AG10803 (cell line): ENCODE results near the gene IMPG2.
"Not testable (repeated sequence)": the region's sequence is repeated elsewhere in the genome, so short reads cannot be mapped to it uniquely, and the experiment has no call there.

ENCODE experiments used
- DNase-seq: peaks from one replicate; pipeline ENCODE4 v3.0.0; 2010; ENCODE audit warnings: low read depth
- H3K4me3 ChIP-seq: 2 replicates; pipeline ENCODE4 v1.5.1; 2011; ENCODE audit warnings: mild to moderate bottlenecking, low read length, control low read depth
- TF ChIP-seq, protein P1 (sequence below): conservative IDR thresholded peaks from 2 replicates; pipeline ENCODE4 v1.5.1; 2011; ENCODE audit warnings: mild to moderate bottlenecking, low read length, control low read depth, inconsistent platforms

Gene IMPG2

GRCh38 chr3:101319531-101319930 lies 844 bp downstream of the IMPG2 start:
- TF ChIP-seq, protein P1, sequence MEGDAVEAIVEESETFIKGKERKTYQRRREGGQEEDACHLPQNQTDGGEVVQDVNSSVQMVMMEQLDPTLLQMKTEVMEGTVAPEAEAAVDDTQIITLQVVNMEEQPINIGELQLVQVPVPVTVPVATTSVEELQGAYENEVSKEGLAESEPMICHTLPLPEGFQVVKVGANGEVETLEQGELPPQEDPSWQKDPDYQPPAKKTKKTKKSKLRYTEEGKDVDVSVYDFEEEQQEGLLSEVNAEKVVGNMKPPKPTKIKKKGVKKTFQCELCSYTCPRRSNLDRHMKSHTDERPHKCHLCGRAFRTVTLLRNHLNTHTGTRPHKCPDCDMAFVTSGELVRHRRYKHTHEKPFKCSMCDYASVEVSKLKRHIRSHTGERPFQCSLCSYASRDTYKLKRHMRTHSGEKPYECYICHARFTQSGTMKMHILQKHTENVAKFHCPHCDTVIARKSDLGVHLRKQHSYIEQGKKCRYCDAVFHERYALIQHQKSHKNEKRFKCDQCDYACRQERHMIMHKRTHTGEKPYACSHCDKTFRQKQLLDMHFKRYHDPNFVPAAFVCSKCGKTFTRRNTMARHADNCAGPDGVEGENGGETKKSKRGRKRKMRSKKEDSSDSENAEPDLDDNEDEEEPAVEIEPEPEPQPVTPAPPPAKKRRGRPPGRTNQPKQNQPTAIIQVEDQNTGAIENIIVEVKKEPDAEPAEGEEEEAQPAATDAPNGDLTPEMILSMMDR, result no peak
- H3K4me3 ChIP-seq, result no peak overlapping the region
- no peak for DNase-seq

DNA sequence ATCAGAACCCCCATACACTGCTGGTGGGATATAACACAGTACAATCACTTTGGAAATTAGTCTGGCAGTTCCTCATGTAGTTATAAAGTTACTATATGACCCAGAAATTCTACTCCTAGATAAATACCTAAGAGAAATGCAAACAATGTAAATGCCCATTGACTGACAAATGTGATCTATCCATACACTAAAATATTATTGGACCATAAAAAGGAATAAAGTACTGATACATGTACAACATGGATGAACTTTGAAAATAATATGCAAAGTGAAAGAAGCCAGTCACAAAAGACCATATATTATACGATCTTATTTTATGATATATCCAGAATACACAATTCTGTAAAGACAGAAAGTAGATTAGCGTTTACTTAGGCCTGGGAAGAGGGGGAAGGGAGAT lies 7.8 kb downstream of the IMPG2 start:
- TF ChIP-seq, protein P1, result no peak

GRCh38 chr3:101311676-101312075 lies 8.7 kb downstream of the IMPG2 start:
- DNase-seq, result no peak
- no peak overlapping the region for H3K4me3 ChIP-seq
- TF ChIP-seq, protein P1, result no peak

More for the DNA sequence above, 7.8 kb downstream of the IMPG2 start:
- H3K4me3 ChIP-seq, result no peak overlapping the region
- DNase-seq, result no peak

DNA sequence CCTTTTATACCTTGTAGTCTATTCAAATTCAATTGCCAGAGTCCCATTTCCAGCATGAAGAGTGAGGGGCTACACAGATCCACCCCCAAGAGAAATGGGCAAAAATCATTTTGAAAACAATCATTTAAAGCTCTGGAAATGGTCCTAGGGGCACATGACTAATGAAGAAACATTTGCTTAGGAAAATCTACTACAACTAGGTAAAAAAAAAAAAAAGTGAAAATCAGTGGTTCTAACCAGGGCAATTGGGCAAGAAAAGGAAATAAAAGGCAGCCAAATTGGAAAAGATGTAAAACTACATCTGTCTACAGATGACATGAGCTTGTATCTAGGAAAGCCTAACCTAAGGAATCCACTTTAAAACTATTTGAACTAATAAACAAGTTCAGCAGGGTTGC lies 9.4 kb downstream of the IMPG2 start:
- TF ChIP-seq, protein P1, result no peak
- no peak for DNase-seq
- H3K4me3 ChIP-seq, result no peak overlapping the region

- not testable (repeated sequence) for DNase-seq, H3K4me3 ChIP-seq
Measured at GRCh38 chr3:101308147-101308772, 12.1 kb downstream of the IMPG2 start.

DNA sequence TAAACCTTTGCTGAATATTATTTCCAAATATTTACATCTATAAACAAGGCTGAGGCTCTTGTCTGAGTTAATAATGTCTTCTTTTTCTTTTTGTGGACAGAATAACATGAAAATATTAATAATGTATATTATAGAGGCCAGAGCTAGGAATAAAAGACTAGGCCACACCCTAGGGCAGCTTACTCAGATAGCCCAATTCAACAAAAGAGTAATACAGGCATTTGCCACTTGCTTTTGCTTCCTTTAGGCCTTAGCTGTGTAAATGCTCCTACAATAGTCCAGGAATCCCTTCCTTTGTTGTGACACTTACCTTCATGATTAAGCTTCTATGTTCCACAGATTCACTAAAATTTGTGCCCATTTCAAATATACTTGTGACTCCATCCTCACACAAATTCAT lies 16.5 kb downstream of the IMPG2 start:
- TF ChIP-seq, protein P1, result no peak
- no peak for DNase-seq
- no peak overlapping the region for H3K4me3 ChIP-seq

DNA sequence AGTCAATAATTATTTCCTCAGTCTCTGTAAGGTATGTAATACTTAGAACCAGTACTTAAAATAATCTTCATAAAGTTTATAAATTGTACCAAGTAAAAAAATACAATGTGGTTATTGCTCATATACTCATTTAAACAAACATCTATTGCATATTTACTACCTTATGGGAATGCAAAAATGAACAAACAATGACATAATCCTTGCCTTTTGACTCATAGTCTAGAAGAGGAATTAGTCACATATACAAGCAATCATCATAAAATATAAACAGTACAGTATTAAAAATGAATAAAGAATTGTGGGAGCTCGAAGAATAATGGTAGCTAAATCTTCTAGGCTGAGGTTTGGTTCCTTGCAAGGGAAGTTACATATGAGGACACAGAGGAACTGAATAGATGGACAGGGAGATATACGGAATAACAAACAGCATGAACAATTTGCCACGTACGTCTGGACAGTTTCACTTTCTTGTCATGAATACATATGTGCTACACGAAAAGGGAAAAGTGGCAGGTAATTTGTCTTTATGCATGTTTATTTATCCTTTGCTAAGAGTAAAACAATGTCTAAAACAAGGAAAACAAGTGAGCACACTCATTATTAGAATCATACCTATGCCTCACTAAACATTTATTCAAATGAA lies 17.2 kb downstream of the IMPG2 start:
- DNase-seq, result peak; percentile 9
- TF ChIP-seq, protein P1, result no peak
- H3K4me3 ChIP-seq, result no peak overlapping the region

DNA sequence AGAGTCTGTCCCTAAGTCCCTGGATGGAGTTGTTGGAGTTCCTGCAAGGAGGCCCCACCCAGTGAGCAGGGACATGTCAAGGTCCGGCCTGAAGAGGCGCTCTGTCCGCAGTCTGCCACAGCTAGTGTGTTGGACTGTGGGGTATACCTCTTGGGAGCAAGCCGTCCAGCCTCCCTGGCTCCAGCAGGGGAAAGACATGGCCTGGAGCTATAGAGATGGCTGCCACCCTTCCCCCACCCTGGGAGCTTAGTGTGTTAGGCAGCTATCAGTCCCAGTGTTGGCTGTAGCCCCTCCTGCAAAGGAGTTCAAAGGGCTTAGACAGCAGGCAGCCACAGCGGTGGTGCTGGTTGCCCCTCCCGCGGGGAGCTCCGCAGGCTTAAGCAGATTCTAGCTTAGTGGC lies 20.3 kb downstream of the IMPG2 start:
- TF ChIP-seq, protein P1, result no peak
- DNase-seq, result no peak
- no peak overlapping the region for H3K4me3 ChIP-seq
